Lower lobe of right lung (tissue), 2 donors: ENCODE data around the gene PLOD1. TPM values are rescaled to one million over a fixed set of nuclear protein-coding genes. Genes with fewer than 3 reads are reported as not detected.
"Not testable (repeated sequence)": the region's sequence is repeated elsewhere in the genome, so short reads cannot be mapped to it uniquely, and the experiment has no call there.

ENCODE experiments used
- ATAC-seq, 2 donors: fragments of 200-7000 bp; cut with Tn5 transposase; one replicate each; pipeline ENCODE4 v1.9.1; 2020 to 2022; ENCODE audit warnings: mild to moderate bottlenecking in 2 of 2, moderate library complexity in 2 of 2
- DNase-seq: peaks from one replicate; pipeline ENCODE4 v3.0.0-alpha.2; 2020
- H3K27ac ChIP-seq: fragments of 200-600 bp; one replicate; pipeline ENCODE4 v1.8.0; 2022
- H3K27me3 ChIP-seq: fragments of 200-600 bp; one replicate; pipeline ENCODE4 v1.8.0; 2022; ENCODE audit warnings: low read depth
- H3K36me3 ChIP-seq: fragments of 200-600 bp; one replicate; pipeline ENCODE4 v1.8.0; 2022; ENCODE audit warnings: mild to moderate bottlenecking
- H3K4me1 ChIP-seq: fragments of 200-600 bp; one replicate; pipeline ENCODE4 v1.8.0; 2022
- H3K4me3 ChIP-seq: fragments of 200-600 bp; one replicate; pipeline ENCODE4 v1.8.0; 2022; ENCODE audit warnings: mild to moderate bottlenecking
- H3K9me3 ChIP-seq: fragments of 200-600 bp; one replicate; pipeline ENCODE4 v1.8.0; 2022
- intact Hi-C: fragments of 100-400 bp; cut with DNase I; formaldehyde crosslinking; loops from one replicate; pipeline ENCODE4 v1.11.0; 2022
- total RNA-seq: library from RNA; stranded (reverse); fragmentation: NEBNext Ultra II Directional; extraction: Animal tissue kit (Norgen Biotek cat#: 25700); gene quantifications from one replicate; pipeline ENCODE4 v1.2.1, GENCODE V29; 2021
- TF ChIP-seq, protein P1 (sequence below): fragments of 200-600 bp; IDR thresholded peaks from one replicate; pipeline ENCODE4 v1.8.0; 2022; ENCODE audit warnings: antibody characterized with exemption, mild to moderate bottlenecking
- donor health status: DM: no; HTN: yes; CAD: no; lungs with severe emphysema.

Gene PLOD1
- total RNA-seq, 1 donor from 2014 or later: 84.5 TPM

DNA sequence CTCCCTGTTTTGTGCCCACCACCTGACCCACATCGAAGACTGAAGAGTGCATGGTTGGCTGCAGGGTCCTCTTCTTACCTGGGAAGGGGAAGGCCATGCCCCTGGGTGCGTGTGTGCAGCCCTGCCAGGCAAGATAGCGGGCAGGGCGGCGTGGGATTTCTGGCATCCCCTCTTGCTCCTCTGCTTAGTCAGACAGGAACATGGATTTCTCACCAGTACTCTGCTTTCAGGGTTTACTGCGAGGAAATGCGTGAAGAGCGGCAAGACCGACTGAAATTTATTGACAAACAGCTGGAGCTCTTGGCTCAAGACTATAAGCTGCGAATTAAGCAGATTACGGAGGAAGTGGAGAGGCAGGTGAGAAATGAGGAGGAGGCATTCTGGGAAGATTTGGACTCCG lies 69.2 kb downstream of the PLOD1 start:
- DNase-seq (no peak), ATAC-seq (no peak)
- Histone ChIP-seq H3K9me3 (no peaks in the 10 kb centered on the region), H3K27me3 (no peaks in the 10 kb centered on the region), H3K4me1 (no peaks in the 10 kb centered on the region), H3K4me3 (no peak overlapping the region), H3K27ac (no peak overlapping the region), H3K36me3 (peaks cover 90% of the 10 kb centered on the region)
- TF ChIP-seq, protein P1, sequence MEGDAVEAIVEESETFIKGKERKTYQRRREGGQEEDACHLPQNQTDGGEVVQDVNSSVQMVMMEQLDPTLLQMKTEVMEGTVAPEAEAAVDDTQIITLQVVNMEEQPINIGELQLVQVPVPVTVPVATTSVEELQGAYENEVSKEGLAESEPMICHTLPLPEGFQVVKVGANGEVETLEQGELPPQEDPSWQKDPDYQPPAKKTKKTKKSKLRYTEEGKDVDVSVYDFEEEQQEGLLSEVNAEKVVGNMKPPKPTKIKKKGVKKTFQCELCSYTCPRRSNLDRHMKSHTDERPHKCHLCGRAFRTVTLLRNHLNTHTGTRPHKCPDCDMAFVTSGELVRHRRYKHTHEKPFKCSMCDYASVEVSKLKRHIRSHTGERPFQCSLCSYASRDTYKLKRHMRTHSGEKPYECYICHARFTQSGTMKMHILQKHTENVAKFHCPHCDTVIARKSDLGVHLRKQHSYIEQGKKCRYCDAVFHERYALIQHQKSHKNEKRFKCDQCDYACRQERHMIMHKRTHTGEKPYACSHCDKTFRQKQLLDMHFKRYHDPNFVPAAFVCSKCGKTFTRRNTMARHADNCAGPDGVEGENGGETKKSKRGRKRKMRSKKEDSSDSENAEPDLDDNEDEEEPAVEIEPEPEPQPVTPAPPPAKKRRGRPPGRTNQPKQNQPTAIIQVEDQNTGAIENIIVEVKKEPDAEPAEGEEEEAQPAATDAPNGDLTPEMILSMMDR: no peak
- intact Hi-C loops: no loop called here

DNA sequence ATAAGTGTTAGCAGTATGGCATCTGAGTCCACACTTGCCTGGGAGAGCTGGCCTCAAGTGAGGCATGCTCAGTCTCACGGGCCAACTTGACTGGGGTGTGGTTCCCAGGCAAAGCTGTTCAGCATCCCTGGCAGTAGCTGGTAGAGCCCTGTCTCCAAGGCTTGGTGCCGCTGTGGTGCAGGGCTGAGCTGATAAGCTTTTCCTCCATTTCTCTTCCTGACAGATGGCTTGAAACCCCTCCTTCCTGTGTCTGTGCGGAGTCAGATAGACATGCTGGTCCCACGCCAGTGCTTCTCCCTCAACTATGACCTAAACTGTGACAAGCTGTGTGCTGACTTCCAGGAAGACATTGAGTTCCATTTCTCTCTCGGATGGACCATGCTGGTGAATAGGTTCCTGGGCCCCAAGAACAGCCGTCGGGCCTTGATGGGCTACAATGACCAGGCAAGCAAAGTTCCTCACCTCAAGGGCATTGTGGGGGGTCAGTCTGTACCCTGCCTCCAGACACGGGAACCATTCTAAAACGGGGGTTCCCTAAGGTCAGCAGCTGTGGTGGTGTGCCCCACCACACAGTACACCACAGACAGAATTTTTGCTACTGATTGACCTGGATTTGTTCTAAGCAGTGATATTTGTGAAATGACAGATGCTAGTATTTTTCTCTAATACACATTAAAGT lies 71.1 kb downstream of the PLOD1 start:
- DNase-seq: no peak
- Histone ChIP-seq H3K9me3 (no peaks in the 10 kb centered on the region), H3K4me1 (no peaks in the 10 kb centered on the region), H3K27me3 (no peaks in the 10 kb centered on the region), H3K27ac (no peak overlapping the region), H3K4me3 (no peak overlapping the region), H3K36me3 (peaks cover 87% of the 10 kb centered on the region)
- TF ChIP-seq, protein P1: no peak
- intact Hi-C loops: no loop called here
- no peak for ATAC-seq

DNA sequence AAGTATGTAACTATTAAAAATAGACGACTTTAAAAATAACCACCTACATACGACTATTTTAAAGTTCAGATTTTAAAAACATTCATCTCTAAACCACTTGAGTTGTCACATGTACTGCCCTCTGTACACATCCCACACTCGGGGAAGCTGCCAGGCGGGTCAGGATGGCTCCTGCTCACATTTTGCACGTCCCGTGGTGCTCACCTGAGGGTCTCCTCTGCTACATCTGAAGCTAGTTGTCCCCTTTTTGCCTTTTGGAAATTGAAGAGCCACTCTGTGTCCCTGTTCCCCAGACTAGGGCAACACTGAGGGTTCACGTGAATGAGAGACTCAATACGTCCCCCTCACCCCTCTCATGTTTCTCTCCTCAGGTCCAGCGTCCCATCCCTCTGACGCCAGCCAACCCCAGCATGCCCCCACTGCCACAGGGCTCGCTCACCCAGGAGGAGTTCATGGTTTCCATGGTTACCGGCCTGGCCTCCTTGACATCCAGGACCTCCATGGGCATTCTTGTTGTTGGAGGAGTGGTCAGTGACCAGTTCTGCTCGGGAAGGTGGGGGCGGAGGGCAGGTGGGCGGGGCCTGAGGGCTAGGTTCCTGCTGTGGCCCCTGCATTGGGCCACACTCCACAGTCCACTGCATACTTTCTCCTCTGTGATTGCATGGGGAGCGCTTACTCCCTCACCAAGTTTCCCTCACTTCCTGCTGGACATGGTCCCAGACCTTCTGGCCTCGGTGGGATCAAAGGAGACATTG lies 71.8 kb downstream of the PLOD1 start:
- peaks cover 87% of the 10 kb centered on the region for H3K36me3 ChIP-seq
- intact Hi-C loops: no loop called here
- no peak overlapping the region for H3K4me3 ChIP-seq
- no peaks in the 10 kb centered on the region for H3K9me3 ChIP-seq
- ATAC-seq: peak; percentile 6 to 9
- H3K27ac ChIP-seq: no peak overlapping the region
- no peak for DNase-seq
- H3K27me3 ChIP-seq: no peaks in the 10 kb centered on the region
- H3K4me1 ChIP-seq: no peaks in the 10 kb centered on the region
- TF ChIP-seq, protein P1: no peak

DNA sequence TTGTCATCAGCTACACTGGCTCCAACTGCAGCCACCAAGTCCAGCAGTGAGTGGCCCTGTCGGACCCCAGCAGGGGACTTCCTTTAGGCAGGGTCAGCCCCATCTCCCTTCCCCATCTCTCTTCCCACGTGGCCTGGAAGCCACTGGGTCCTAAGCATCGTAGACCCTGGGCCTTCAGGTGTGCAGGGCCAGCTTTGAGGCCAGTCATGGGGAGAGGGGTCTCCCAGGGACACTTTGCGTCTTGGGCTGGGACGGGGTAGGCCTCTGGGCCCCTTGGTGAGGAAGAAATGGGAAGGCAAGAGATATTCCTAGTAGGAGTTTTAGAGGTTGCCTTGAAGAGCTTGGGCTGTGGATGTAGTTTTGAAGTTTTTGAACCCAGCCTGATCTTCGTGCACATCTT lies 72.7 kb downstream of the PLOD1 start:
- Histone ChIP-seq H3K27ac (no peak overlapping the region), H3K4me3 (no peak overlapping the region), H3K36me3 (peaks cover 87% of the 10 kb centered on the region), H3K4me1 (no peaks in the 10 kb centered on the region), H3K27me3 (no peaks in the 10 kb centered on the region), H3K9me3 (no peaks in the 10 kb centered on the region)
- ATAC-seq (peak in 1 of 2 donors; percentile 12), DNase-seq (no peak)
- TF ChIP-seq, protein P1: no peak
- intact Hi-C loops: no loop called here

DNA sequence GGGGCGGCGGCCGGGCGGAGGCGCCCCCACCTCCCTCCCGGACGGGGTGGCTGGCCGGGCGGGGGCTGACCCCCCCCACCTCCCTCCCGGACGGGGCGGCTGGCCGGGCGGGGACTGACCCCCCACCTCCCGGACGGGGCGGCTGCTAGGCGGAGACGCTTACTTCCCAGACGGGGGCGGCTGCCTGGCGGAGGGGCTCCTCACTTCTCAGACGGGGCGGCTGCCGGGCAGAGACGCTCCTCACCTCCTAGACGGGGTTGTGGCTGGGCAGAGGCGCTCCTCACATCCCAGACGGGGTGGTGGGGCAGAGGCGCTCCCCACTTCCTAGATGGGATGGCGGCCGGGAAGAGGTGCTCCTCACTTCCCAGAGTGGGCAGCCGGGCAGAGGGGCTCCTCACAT lies 73.8 kb downstream of the PLOD1 start:
- H3K4me1 ChIP-seq, H3K9me3 ChIP-seq, H3K4me3 ChIP-seq, DNase-seq, intact Hi-C loops, ATAC-seq, H3K27ac ChIP-seq, H3K27me3 ChIP-seq: not testable (repeated sequence)
- H3K36me3 ChIP-seq: peaks cover 85% of the 10 kb centered on the region

DNA sequence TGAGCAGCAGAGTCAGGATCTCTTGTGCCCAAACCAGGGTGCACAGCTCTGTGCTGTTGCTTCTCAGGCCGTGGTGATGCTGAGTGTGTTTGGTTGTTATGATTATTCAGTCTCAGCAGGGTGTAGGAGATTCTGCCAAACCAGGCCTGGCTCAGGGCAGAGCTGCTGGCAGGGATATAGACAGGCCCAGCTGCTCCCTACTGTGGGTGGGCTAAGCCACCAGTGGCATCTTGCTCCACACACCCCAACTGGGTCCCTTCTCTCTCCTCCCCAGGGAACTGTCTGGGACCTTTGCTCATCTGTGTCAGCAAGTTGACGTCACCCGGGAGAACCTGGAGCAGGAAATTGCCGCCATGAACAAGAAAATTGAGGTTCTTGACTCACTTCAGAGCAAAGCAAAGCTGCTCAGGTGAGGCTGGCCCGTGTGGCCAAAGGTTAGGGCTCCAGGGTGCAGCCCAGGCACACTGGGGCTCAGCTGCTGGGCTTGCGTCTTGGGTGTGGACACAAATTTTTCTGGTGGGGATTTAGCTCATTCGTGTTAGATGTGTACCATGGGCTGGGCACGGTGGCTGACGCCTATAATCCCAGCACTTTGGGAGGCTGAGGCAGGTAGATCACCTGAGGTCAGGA lies 74.9 kb downstream of the PLOD1 start:
- ATAC-seq: no peak
- Histone ChIP-seq H3K27ac (no peak overlapping the region), H3K36me3 (peaks cover 79% of the 10 kb centered on the region), H3K4me3 (no peak overlapping the region), H3K4me1 (peaks cover 5% of the 10 kb centered on the region), H3K9me3 (no peaks in the 10 kb centered on the region), H3K27me3 (no peaks in the 10 kb centered on the region)
- TF ChIP-seq, protein P1: no peak
- no peak for DNase-seq
- intact Hi-C loops: no loop called here
